Stimulated activated CD8-positive, alpha-beta memory T cell treated with anti-CD3 and anti-CD28 coated beads, Interleukin-7, amount 100 ng/mL, for 4 hours (primary cell): ENCODE results near the gene VTA1.
A peak's percentile ranks its signal among the peaks of the same experiment; 100 is the strongest.
"Not testable (repeated sequence)": the region's sequence is repeated elsewhere in the genome, so short reads cannot be mapped to it uniquely, and the experiment has no call there.

Source experiments
- DNase-seq, 2 donors: peaks; one replicate each; pipeline ENCODE4 v3.0.0-alpha.2; 2020; ENCODE audit warnings: low read depth in 2 of 2

The VTA1 gene

DNA sequence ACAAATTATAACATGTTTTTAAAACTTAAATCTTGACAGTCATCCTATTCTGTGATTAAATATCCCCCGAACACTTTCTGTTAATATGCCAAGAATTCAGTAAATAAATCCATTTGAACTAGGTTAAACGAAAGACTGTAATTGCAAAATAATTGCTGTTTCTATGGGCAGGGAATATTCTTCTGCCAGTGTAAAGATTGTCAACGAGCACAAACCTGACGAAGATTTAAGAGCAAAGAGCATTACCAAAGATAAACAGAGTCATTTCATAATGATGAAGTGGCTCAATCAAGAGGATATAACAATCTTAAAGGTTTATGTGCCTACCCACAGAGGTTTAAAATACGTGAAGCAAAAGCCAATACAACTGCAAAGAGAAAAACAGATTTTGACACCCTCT is 78.5 kb downstream of the VTA1 start:
- DNase-seq, result no peak

DNA sequence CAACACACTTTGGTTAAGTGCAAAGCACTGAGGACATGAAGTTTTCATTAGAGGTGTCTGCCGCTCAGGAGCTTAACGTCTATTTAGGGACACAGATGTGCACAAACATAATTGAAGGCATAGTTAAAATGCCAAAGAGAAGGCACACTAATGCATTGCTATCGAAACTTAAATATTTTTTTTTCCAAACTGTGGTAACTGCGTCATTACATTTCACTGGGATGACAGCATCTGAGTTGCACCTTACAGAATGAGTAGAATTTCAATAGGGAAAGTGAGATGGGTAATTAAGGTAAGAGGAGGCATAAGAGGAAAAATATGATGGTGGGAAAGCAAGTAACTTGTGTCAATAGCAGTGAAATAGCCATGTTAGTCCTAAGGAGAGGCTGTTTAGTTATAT is 79.7 kb downstream of the VTA1 start:
- no peak for DNase-seq

DNA sequence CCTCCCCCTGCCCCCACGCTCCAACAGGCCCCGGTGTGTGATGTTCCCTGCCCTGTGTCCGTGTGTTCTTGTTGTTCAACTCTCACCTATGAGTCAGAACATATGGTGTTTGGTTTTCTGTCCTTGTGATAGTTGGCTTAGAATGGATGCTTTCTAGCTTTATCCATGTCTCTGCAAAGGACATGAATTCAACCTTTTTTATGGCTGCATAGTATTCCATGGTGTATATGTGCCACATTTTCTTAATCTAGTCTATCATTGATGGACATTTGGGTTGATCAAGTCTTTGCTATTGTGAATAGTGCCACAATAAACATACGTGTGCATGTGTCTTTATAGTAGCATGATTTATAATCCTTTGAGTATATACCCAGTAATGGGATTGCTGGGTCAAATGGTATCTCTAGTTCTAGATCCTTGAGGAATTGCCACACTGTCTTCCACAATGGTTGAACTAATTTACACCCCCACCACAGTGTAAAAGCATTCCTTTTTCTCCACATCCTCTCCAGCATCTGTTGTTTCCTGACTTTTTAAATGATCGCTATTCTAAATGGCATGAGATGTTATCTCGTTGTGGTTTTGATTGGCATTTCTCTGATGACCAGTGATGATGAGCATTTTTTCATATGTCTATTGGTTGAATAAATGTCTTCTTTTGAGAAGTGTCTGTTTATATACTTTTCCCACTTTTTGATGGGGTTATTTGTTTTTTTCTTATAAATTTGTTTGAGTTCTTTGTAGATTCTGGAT is 82.6 kb downstream of the VTA1 start:
- DNase-seq, result not testable (repeated sequence)

DNA sequence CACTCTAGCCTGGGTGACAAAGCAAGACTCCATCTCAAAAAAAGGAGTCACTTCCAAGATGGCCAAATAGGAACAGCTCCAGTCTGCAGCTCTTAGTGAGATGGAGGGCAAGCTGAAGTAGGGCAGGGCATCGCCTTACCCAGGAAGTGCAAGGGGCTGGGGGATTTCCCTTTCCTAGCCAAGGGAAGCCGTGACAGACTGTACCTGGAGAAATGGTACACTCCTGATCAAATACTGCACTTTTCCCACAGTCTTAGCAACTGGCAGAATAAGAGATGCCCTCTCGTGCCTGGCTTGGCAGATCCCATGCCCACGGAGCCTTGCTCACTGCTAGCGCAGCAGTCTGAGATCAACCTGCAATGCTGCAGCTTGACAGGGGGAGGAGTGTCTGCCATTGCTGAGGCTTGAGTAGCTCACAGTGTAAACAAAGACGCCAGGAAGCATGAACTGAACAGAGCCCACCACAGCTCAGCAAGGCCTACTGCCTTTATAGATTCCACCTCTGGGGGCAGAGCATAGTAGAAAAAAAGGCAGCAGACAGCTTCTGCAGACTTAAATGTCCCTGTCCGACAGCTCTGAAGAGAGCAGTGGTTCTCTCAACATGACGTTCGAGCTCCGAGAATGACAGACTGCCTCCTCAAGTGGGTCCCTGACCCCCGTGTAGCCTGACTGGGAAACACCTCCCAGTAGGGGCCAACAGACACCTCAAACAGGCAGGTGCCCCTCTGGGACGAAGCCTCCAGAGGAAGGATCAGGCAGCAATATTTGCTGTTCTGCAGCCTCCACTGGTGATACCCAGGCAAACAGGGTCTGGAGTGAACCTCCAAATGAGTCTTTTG is 85.4 kb downstream of the VTA1 start:
- peak; percentile 20 to 24 for DNase-seq

DNA sequence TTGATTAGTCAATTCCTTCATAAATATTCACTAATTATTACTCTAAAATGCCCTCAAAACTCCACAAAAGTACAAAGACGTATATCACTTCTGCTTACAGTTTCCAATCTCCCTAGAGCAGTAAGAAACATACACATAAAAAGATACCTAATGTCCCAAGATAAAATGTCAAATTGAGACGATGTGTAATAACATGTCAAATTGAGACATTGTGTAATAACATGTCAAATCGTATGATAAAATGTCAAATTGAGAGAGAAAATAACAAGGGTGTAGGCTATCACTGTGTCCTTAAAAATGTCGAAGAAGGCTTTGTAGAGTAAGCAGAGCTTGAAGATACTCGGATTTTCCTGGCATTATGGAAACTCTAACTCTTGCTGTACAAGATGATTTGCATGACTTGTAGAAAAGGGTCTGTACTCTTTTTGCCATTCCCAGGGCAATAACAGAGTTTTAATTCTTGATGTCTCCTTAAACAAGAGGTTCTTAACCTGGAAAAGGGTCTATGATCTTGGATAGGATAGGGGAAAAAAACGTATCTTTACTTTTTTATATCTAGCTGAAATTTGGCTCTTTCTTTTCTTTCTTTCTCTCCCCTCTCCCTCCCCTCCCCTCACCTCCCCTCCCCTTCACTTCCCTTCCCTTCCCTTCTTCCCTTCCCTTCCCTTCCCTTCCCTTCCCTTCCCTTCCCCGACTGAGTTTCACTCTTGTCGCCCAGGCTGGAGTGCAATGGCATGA is 87.1 kb downstream of the VTA1 start:
- no peak for DNase-seq

DNA sequence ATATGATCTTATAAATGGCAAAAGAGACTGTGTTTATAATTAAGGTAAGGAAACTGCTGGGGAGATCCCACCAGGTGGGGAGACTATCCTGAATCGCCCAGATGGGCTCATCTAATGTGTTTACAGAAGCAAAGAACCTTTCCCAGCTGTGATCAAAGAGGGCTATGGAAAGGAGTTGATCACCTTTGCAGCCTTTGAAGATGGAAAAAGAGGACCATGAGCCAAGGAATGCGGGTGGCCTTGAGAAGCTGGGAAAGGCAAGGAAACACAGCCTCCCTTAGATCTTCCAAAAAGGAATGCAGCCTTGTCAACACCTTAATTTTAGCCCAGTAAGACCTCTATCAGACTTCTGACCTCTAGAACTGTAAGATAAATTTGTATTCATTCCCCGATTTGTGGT is 88.2 kb downstream of the VTA1 start:
- no peak for DNase-seq

DNA sequence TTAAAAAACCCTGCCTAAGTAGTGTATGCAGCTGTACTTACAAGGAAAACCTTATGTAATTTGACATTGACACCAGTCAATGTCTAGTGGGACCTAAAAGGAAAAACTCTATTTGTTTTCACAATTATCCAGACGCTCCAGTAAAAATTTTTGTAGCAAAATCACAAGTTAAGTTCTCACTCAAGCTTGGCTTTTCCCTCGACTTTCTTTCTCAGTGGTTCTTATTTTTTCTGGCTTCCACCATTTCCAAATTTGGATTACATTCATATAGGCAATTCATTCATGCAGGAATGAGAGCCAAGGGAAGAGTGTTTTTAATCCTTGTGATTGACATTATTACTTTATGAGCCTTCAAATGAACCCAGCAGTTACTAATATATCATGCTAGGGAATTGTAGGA is 88.7 kb downstream of the VTA1 start:
- no peak for DNase-seq

DNA sequence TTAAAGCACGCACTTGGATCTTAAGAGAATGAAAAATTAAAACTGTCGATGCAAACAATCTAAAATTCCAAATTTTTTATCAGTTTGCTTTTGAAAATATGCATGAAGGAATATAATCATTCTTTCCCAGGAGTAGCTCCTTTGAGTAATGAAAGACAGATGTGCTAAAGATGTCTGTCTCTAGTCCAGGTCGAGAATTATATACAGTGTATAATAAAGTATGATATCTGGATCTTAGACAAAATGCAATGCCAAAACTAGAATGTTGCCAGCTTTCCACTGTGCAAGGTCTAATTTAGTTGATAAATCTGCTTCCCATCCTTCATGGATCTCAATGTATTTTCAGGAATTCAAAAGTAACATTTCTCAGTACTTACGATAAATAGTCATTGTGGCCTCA is 89.6 kb downstream of the VTA1 start:
- no peak for DNase-seq

DNA sequence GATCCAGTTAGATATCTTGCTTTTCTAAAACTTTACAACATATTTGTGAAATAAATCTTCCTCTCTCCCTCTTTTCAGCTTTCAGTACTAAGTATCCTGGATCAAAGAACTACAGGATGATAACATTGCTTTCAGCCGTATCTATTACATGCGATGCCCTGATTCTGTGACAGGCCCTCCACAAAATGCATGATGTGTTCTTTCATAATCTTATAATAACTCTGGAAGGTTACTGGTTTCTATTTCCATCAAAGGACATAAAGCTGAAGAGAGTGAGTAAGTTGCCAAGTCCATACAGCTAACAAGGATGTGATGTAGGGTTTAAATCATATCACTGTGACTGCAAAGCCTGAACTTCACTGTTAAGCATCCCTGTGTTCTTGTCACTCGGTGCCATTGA is 91.8 kb downstream of the VTA1 start:
- no peak for DNase-seq

DNA sequence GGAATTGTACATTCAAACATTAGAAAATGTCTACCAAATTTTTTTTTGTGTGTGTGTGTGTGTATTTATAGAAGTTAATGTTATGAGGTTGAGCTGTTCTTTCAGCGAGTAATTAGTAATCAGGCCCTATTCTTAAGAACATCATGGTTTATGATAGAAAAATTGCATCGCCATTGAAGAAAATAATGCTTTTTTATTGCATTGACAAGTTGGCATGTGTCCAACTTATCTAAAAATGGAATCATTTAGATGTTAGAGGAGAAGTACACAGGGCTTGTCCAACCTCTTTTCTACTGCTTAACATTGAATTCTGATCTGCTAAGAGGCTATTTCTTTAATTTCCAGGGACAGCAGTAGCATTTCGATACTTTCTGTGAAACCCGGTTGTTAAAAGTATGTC is 93.1 kb downstream of the VTA1 start:
- no peak for DNase-seq

DNA sequence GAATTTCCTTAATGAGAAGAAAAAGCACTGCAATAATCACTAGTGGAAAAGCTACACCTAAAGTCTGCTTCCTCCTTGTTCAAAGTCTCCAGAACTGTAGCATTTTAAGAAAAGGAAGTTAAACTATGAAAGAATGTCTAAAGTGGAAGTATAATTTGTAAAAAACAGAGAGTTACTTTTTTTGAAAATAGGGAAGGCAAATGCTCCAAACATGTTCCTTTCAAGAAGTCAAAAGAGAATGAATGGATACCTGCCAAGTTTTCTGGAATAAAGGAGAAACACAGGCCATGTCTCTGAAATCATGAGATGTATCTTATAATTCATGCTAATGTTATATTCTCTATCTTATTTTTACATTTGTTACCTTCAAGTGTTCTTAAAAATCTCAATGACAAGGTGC is 94.0 kb downstream of the VTA1 start:
- no peak for DNase-seq

DNA sequence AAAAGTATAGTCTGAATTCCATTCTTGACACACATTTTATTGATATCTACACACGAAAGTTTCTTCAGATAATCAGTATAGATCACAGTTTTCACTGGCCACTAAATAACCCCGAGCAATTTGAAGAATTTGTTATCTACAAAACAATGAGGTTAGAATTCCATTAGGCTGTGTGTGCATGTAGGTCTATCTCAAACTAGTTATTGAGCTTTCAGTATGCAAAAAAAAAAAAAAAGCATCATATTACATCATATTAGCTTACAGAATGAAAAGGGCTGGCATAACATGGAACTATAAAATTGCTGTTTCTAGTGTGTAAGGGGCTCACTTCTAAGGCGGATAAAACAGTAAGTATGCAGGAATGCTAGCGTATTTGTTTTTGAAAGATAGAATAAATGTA is 95.2 kb downstream of the VTA1 start:
- DNase-seq, result no peak

DNA sequence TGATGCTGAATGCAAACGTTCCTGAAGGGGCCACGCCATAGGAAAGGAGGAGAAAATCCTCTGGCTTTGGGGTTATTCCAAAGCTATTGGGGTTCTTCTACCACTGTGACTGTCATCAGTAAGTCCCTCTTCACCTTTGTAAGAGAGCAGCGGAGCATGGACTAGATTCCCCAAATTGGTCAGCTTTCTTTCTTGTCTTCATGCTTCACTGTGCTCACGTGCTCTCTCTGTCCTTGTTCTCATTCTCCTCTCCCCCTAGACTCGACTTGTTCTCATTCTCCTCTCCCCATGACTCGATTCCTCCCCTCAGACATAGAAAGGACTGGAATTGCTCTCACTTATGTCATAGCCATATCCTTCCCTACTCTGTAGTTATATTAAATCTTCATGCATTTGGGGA is 99.9 kb downstream of the VTA1 start:
- DNase-seq, result no peak

DNA sequence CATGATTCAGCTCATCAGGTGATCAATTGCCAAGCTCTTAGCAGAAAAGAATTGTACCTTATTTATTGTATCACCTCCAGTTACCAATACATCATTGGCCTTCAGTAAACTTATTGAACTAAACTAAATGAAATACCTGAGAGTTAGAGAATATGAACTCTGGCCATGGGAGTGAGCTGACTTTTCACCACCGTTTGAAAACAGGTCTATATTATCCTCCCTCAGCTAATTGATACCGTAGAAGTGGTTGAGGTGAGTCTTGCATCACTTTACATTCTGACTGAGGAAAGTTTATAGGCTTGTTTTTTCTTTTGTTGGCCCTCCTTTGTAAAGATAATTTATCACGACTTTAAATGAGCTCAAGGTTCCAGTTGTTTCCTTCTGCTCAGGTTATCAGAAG is 102.2 kb downstream of the VTA1 start:
- no peak for DNase-seq

DNA sequence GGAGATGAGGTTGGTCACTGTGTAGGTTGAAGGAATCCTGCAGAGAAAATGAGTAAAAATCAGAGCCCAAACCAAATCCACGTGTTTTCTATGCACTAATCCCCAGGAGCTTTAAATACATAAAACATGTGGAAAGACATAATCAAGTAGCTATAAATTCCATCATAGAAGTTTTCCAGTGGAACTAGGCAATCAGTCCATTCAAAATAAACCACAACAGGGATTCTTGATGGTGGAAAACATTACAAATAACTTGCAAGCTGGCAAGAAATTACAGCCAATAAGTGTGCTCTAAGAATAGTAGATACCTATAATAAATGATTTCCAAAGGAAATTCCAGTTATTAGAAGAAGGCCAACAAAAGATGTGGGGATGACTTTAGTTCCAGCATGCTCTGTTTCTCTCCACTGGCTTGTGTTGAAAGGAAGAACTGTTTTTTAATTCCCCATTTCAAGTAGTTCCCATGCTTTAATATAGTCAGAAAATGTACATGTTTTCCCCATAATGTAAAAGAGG is 104.9 kb downstream of the VTA1 start:
- no peak for DNase-seq

DNA sequence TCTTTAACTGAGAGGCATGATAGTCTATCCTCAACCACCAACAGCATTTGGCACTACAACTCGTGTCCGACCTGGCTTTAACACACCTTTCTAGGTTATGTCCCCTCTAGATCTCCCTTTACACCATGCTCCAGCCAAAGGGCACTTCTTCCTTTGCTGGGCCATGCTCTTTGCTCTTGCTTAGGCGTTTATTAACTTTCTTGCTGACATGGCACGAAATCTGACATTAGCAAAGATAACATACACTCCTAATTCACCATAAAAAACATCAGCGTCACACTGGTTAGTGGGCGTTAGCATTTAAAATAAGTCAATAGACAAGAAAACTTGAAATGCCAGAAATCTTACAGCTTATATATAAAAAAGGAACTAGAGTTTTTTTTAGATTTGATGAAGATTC is 107.5 kb downstream of the VTA1 start:
- DNase-seq, result no peak

DNA sequence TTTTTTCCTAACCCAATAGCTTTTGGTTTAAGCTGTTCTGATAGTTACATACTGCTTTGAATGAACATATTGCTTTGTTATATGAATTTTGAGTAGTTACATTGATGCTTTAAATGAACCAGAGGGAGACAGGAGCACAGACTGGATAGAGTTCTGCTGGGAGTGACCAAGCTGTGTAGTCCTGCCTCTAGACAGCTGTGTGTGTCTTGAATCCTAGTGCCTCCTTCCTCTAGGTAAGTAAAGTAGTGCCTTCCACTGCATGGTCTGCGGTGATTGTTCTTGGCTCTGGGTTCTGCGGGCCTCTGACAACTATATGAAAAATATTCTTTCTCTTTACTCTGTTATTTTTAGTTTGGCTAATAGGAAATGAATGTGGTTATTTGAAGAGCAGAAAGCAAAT is 108.7 kb downstream of the VTA1 start:
- no peak for DNase-seq

DNA sequence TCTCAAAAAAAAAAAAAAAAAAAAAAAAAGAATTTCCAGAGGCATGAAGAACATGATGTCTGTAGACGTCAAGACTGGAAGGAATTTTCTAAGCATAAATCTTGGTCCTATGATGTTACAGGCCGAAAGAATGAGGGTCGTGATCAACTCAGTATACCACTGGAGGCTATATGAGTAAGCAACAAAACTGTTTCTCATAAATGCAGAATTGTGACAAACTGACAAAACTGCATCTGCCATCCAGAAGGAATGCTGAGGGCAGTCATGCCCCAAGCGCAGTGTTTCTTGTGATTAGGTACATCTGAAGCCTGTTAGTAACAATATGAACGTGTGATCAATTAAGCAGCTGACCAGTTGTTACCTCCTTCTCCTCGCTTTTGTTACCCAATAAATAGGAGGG is 111.2 kb downstream of the VTA1 start:
- no peak for DNase-seq

DNA sequence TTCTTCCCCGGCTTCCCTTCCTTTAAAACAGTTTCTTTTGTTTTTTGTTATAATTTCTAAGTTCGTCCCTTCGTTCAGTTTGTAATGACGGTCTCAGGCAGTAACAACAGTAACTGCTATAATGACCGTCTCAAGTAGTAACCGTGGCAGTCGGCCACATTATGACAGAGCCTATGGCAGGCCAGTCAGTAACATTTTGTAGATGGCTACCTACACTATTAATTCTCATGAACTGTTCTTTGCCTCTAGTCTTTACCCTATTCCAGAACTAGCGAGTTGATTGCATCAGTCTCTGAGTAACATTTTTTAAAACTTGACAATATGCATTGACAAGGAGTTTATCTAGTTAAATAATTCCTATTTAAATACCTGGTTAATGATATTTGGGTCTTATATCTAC is 111.7 kb downstream of the VTA1 start:
- no peak for DNase-seq

DNA sequence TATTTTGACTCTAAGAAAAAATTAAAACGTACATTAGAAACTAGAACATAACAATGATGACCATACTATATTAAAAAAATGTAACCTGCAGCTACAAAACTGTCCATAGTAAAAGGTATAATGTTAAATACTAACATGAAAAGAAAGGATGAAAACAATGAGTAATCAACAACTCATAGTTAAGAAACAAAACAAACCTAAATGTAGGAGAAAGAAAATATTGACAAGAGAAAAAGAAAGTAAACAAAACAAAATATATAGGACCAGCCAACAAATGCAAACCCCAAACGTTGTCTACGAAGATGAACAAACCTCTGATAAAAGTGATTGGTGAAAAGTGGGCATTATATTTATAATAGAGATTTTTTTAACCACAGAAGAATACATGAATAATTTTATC is 113.7 kb downstream of the VTA1 start:
- DNase-seq, result no peak

DNA sequence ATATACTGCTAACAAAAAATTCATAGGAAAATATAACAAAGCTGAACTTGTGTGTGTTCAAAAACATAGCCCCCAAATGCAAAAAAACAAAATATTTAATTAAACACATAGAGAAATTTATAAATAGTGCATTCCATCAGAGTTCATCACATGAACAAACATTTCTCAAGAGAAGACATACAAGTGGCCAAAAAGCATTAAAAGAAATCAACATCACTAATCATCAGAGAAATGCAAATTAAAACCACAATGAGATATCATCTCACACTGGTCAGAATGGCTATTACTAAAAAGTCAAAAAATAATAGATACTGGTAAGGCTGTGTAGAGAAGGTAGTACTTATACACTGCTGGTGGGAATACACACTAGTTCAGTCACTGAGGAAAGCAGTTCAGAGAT is 115.2 kb downstream of the VTA1 start:
- DNase-seq, result no peak

DNA sequence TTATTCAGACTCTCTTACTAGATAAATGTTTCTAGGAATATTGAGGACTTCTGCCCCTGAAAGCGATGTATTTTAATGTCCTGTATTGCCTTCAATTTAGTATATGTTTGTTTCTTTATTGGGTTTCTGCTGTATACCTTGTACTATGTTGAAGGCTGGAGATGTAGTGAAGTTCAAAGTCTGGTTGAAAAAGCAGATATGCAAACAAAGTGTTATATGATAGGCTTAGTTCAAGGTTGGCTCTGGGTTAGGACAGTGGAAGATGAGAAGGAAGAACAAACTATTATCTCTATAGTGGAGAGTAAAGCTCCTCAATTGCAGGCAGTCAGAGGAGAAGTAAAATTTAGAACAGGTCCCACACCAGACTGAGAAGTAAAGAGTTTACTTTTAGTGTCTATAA is 118.4 kb downstream of the VTA1 start:
- DNase-seq, result no peak

DNA sequence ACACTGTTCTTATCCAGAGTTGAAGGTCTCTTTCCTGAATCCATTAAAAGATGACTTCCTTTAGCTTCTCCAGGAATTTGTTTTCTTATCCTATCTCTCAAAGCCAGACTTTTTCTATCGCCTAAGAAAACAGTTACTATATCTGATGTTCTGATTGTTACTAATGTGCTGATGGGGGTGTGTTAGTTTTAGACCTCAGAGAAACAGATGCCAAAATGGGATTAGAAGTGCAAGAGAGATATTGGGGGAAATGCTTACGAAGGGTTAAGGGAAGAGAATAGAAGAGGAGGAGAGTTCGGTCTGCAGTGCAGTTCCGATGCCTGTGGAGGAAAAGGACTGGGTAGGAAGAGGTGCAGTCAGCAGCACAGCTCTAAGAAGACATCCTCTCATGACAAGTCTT is 119.0 kb downstream of the VTA1 start:
- no peak for DNase-seq
